ENCODE measurements around the gene TARS2.

DNA sequence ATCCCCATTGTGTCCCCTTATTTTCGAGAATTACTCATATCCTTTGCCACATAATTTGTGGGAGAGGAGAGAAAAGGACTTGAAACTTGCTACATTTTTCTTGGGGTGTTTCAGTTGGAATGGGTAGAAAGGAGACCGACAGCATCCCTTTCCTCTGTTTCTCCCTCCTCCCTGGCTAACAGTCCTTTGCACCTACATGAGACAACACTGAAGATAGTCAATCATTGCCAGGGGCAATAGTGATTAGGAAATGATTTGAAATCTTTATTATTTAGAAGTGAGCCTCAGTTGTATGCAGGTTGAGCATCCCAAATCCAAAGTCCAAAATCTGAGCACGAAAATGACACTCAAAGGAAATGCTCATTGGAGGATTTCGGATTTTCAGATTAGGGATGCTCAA, 7.8 kb upstream of the TARS2 start:
- no peak for TF ChIP-seq YY1 (IDR thresholded peaks at IDR 0.05; ENCODE audit: low read depth)
- no peak for TF ChIP-seq RAD21 (IDR thresholded peaks at IDR 0.05; ENCODE audit: low read depth)
- TF ChIP-seq, protein P1, sequence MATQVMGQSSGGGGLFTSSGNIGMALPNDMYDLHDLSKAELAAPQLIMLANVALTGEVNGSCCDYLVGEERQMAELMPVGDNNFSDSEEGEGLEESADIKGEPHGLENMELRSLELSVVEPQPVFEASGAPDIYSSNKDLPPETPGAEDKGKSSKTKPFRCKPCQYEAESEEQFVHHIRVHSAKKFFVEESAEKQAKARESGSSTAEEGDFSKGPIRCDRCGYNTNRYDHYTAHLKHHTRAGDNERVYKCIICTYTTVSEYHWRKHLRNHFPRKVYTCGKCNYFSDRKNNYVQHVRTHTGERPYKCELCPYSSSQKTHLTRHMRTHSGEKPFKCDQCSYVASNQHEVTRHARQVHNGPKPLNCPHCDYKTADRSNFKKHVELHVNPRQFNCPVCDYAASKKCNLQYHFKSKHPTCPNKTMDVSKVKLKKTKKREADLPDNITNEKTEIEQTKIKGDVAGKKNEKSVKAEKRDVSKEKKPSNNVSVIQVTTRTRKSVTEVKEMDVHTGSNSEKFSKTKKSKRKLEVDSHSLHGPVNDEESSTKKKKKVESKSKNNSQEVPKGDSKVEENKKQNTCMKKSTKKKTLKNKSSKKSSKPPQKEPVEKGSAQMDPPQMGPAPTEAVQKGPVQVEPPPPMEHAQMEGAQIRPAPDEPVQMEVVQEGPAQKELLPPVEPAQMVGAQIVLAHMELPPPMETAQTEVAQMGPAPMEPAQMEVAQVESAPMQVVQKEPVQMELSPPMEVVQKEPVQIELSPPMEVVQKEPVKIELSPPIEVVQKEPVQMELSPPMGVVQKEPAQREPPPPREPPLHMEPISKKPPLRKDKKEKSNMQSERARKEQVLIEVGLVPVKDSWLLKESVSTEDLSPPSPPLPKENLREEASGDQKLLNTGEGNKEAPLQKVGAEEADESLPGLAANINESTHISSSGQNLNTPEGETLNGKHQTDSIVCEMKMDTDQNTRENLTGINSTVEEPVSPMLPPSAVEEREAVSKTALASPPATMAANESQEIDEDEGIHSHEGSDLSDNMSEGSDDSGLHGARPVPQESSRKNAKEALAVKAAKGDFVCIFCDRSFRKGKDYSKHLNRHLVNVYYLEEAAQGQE (IDR thresholded peaks at IDR 0.05; ENCODE audit: low read depth) = no peak
- no peak for TF ChIP-seq TAF1 (IDR thresholded peaks at IDR 0.05; ENCODE audit: low read depth)
- TF ChIP-seq, protein P2, sequence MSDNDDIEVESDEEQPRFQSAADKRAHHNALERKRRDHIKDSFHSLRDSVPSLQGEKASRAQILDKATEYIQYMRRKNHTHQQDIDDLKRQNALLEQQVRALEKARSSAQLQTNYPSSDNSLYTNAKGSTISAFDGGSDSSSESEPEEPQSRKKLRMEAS (IDR thresholded peaks at IDR 0.05) = no peak
- no peak for TF ChIP-seq EP300 (IDR thresholded peaks at IDR 0.05; ENCODE audit: borderline replicate concordance)
- TF ChIP-seq EGR1 (IDR thresholded peaks at IDR 0.05) = no peak
- TF ChIP-seq CREB1 (IDR thresholded peaks at IDR 0.05; ENCODE audit: low read depth) = no peak
